BE2C (cell line): ENCODE measurements around the gene KCTD1.
"Not testable (repeated sequence)": the region's sequence is repeated elsewhere in the genome, so short reads cannot be mapped to it uniquely, and the experiment has no call there.

Experiments
- DNase-seq: peaks from one replicate; pipeline ENCODE4 v3.0.0-alpha.2; 2020
- H3K27me3 ChIP-seq: fragments of 250-450 bp; sonication (Bioruptor Pico); 2 replicates; pipeline ENCODE4 v1.5.1; 2020; ENCODE audit warnings: mild to moderate bottlenecking
- H3K36me3 ChIP-seq: fragments of 250-450 bp; sonication (Bioruptor Pico); 2 replicates; pipeline ENCODE4 v1.5.1; 2020; ENCODE audit warnings: mild to moderate bottlenecking
- H3K4me1 ChIP-seq: fragments of 250-450 bp; sonication (Bioruptor Pico); 2 replicates; pipeline ENCODE4 v1.5.1; 2020
- H3K4me3 ChIP-seq: 2 replicates; pipeline ENCODE4 v1.5.1; 2011; ENCODE audit warnings: low read depth, low read length
- H3K9me3 ChIP-seq: fragments of 250-450 bp; sonication (Bioruptor Pico); 2 replicates; pipeline ENCODE4 v1.5.1; 2020
- TF ChIP-seq, protein P1 (sequence below): IDR thresholded peaks from 2 replicates; pipeline ENCODE4 v1.5.1; 2012; ENCODE audit warnings: mild to moderate bottlenecking, low read depth, low read length

Gene KCTD1

DNA sequence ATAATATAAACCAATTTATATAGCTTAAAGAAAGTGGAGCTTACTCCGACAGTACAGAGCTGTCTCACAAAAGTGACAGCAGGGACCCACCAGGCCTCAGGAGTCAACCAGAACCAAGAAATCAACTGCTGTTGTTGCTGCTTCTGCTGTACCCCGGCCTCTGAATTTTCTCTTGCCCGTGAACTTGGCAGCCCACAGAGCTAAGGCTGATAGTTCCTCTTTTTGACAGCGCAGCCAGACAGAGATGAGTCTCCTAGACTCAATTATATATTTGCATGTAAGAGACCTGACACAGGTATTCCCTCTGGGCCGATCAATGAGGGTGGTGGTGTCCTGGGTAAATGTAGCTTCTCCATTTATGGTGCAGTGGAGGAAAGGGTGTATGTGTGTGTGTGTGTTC lies 109.4 kb downstream of the KCTD1 start:
- no peak for DNase-seq
- H3K4me1 ChIP-seq = no peaks in the 10 kb centered on the region
- no peaks in the 10 kb centered on the region for H3K36me3 ChIP-seq
- TF ChIP-seq, protein P1, sequence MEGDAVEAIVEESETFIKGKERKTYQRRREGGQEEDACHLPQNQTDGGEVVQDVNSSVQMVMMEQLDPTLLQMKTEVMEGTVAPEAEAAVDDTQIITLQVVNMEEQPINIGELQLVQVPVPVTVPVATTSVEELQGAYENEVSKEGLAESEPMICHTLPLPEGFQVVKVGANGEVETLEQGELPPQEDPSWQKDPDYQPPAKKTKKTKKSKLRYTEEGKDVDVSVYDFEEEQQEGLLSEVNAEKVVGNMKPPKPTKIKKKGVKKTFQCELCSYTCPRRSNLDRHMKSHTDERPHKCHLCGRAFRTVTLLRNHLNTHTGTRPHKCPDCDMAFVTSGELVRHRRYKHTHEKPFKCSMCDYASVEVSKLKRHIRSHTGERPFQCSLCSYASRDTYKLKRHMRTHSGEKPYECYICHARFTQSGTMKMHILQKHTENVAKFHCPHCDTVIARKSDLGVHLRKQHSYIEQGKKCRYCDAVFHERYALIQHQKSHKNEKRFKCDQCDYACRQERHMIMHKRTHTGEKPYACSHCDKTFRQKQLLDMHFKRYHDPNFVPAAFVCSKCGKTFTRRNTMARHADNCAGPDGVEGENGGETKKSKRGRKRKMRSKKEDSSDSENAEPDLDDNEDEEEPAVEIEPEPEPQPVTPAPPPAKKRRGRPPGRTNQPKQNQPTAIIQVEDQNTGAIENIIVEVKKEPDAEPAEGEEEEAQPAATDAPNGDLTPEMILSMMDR = no peak
- H3K9me3 ChIP-seq = no peaks in the 10 kb centered on the region
- H3K4me3 ChIP-seq = no peak overlapping the region
- H3K27me3 ChIP-seq = no peaks in the 10 kb centered on the region

- not testable (repeated sequence) for H3K4me3 ChIP-seq, DNase-seq, H3K9me3 ChIP-seq, H3K4me1 ChIP-seq, H3K36me3 ChIP-seq, H3K27me3 ChIP-seq
Measured at GRCh38 chr18:26437634-26438033, 110.7 kb downstream of the KCTD1 start.

DNA sequence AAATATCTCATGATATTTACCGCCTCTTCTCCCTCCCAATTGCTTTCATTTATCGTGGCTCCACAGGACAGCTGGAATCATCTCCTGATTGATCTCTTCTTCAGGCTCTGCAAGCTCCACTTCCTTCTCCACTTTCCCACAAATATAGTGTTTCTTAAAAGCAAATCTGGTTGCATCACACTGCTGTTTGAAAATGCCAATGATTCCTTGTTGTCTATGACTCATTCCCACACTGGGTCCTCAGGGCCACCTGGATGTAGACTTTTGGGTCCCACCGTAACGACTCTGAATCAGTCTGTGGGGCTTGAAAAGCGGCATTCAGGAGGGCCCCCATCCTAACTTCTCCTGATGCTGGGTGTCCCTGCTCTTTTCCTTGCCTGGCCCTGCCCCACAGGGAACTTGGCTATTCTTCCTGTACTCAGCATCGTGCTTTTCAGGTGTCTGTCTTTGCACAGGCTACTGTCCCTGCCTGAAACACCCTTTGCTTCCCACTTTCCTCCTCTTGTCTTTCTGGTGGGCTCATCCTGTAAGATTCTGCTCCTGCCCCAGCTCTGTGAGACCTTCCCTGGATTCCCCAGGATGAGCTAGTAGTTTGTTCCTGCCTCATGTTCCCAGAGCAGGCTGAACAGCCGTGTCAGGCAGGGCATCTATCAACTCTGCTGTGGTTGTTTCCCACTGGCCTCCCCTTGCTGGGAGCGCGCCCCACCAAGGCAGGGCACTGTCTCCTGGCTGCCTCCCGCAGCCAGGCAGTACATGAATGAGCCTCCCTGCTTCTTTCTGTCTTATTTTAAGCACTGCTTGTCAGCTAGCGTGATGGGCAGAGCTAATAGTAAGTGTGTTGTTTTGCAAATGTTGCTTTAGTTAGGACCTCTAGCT lies 111.9 kb downstream of the KCTD1 start:
- Histone ChIP-seq H3K27me3 (no peaks in the 10 kb centered on the region), H3K4me3 (no peak overlapping the region), H3K4me1 (no peaks in the 10 kb centered on the region), H3K36me3 (no peaks in the 10 kb centered on the region), H3K9me3 (no peaks in the 10 kb centered on the region)
- DNase-seq = no peak
- TF ChIP-seq, protein P1 = no peak

DNA sequence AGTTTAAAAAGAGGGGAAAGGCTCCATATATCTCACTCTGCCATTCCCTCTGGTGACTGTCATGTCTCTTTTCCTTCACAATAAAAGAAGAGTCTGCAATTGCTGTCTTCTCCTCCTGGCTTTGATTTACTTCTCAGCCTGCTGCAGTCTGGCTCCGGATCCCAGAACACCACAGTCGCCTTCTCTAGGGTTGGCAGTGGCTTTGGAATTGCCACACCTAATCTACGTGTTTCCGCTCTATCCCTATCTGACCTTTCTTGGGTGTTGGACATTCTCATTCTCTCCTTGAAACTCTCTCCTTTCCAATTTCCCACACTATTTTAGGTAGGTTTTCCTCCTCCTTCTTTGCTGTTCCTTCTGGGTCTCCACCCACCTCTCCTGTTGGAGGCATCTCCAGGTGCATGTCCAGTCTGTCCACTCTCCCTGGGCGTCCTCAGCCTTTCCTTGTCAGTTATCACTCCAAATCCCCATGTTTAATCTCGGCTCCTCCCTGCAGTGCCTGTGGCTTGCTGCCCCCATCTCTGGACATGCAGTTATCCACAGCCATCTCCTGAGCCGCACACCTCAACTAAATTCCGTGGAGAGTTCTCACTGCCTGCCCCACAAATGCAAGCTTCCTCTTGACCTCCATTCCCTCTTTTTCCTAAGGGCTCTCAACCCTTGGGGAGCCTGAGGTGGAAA lies 112.8 kb downstream of the KCTD1 start:
- Histone ChIP-seq H3K36me3 (no peaks in the 10 kb centered on the region), H3K4me3 (no peak overlapping the region)
- TF ChIP-seq, protein P1 = no peak

DNA sequence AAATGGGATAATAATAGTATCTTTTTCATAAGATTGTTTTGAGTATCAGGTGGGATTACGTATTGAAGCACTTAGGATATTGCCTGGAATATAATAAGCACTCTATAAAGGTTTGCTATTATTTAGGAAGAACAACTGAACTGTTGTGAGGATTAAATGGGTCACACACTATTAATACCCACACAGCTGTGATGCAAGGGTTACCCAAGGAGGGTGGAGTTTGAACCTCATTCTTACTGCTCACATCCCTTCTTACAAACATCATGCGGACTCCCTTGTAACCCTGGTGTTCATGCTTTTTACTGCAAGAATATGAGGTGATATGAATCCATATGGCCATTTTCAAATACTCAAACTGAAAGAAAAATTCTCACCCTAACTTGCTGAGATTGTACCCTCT lies 113.5 kb downstream of the KCTD1 start:
- no peaks in the 10 kb centered on the region for H3K27me3 ChIP-seq
- H3K9me3 ChIP-seq = no peaks in the 10 kb centered on the region
- no peak overlapping the region for H3K4me3 ChIP-seq
- H3K4me1 ChIP-seq = no peaks in the 10 kb centered on the region
- DNase-seq = no peak
- TF ChIP-seq, protein P1 = no peak
- H3K36me3 ChIP-seq = no peaks in the 10 kb centered on the region

More for the DNA sequence above, 112.8 kb downstream of the KCTD1 start:
- no peak for DNase-seq
- H3K9me3 ChIP-seq = no peaks in the 10 kb centered on the region
- H3K4me1 ChIP-seq = no peaks in the 10 kb centered on the region
- H3K27me3 ChIP-seq = no peaks in the 10 kb centered on the region

DNA sequence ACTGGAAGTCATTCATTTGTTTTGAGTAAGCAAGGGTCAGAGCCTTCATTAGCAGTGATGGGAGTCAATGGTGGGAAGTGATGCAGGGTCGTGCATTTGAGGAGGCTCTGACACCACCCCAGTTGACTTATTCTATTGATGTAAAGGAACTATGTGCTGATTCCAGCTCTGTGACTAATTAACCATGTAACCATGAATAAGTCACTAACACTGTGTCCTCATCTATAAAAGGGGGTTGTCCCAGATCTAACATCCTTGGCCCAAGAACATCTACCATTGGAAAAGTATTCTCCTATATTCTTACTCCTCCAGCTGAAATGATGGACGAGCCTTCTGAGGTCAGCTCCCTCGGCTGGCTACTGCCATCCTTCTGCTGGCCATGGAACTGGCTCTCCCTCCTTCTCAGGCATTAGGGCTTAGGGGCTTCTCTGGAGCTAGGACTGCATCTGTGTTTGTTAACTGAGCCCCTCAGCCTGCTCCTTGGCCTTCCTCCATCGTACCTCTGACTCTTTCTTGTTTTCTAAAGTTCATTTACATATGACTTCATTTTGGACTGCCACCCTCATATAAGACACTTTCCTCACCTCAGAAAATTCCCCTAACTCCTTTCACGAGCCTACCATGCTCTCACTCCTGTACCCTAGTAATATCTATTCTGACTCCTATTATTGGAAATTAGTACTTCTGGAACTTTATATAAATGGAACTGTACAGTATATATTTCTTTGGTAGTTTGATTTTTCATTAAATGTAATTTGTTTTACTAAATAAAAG lies 115.5 kb downstream of the KCTD1 start:
- no peaks in the 10 kb centered on the region for H3K36me3 ChIP-seq
- H3K4me1 ChIP-seq = no peaks in the 10 kb centered on the region
- no peaks in the 10 kb centered on the region for H3K9me3 ChIP-seq
- no peak for DNase-seq
- H3K4me3 ChIP-seq = no peak overlapping the region
- TF ChIP-seq, protein P1 = no peak
- H3K27me3 ChIP-seq = no peaks in the 10 kb centered on the region
